H1 (cell line): ENCODE measurements around the gene OR2V1.

Experiments
- ASH2L ChIP-seq: fragments of 200-600, 300-600 bp; sonication (generic); IDR thresholded peaks from one replicate; pipeline ENCODE4 v1.7.1; 2017; ENCODE audit warnings: low read length
- BACH1 ChIP-seq: IDR thresholded peaks from 2 replicates; pipeline ENCODE4 v1.6.1; 2012; ENCODE audit warnings: low read length, improper control_type of control experiment
- CHD2 ChIP-seq: IDR thresholded peaks from 2 replicates; pipeline ENCODE4 v1.6.1; 2012; ENCODE audit warnings: low read length, improper control_type of control experiment
- EZH2 ChIP-seq: fragments of 200-600 bp; sonication (generic); IDR thresholded peaks from 2 replicates; pipeline ENCODE4 v1.7.1; 2012; ENCODE audit warnings: low read depth, mild to moderate bottlenecking, moderate library complexity, low read length, inconsistent platforms; ENCODE audit not compliant: severe bottlenecking
- GTF2F1 ChIP-seq: IDR thresholded peaks from 2 replicates; pipeline ENCODE4 v1.6.1; 2012; ENCODE audit warnings: low read depth, low read length, improper control_type of control experiment, borderline replicate concordance
- HDAC6 ChIP-seq: IDR thresholded peaks from one replicate; pipeline ENCODE4 v1.7.1; 2012; ENCODE audit warnings: low read depth, mild to moderate bottlenecking, inconsistent platforms, low read length, moderate library complexity
- TAF1 ChIP-seq: IDR thresholded peaks from 2 replicates; pipeline ENCODE4 v1.6.1; 2011; ENCODE audit warnings: mild to moderate bottlenecking, low read depth, low read length
- TCF12 ChIP-seq: IDR thresholded peaks from 2 replicates; pipeline ENCODE4 v1.6.1; 2011; ENCODE audit warnings: low read depth, mild to moderate bottlenecking, low read length
- YY1 ChIP-seq: IDR thresholded peaks from 2 replicates; pipeline ENCODE4 v1.6.1; 2011; ENCODE audit warnings: low read depth, mild to moderate bottlenecking, low read length
- TF ChIP-seq, protein P1 (sequence below), 3 experiments: IDR thresholded peaks; 1 replicate in 2 of 3; 2 replicates in 1 of 3; pipeline versions ENCODE4 v1.5.1 to v1.6.1; 2011; ENCODE audit warnings: low read length in 3 of 3, mild to moderate bottlenecking in 3 of 3, inconsistent platforms in 2 of 3, low read depth in 1 of 3, moderate library complexity in 1 of 3; ENCODE audit not compliant: insufficient read depth in 1 of 3; ENCODE audit errors: control extremely low read depth in 1 of 3
- TF ChIP-seq, protein P2 (sequence below): IDR thresholded peaks from 2 replicates; pipeline ENCODE4 v1.6.1; 2012; ENCODE audit warnings: inconsistent platforms

DNA sequence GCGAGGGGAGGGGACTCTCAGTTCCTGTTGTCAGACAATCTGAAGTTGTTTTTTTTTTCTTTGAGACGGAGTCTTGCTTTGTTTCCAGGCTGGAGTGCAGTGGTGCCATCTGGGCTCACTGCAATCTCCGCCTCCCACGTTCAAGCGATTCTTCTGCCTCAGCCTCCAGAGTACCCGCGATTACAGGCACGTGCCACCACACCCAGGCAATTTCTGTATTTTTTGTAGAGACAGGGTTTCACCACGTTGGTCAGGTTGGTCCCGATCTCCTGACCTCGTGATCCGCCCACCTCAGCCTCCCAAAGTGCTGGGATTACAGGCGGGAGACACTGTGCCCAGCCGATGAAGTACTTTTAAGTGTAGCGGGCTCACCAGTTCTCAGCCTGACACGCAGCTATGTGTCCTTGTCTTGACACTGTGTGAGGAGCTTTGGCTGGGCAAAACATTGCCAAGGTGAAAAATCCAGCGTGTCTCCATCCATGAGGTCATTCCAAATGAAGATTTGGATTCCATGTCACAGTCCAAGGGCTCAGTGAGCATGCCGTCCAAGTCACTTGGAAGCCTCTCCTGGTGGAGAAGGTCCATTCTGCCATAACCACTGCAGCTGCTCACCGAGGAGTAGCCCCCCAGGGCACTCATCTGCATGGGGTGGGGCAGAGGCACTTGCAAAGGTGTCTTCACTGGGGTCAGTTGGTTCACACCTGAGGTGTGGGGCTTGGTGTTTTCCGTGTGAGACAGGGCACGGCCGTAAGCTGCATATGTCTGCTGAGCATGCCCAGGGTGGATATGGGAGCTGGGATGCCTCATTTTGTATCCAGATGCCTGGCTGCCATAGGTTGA, 32.0 kb downstream of the OR2V1 start:
- TF ChIP-seq, protein P1, sequence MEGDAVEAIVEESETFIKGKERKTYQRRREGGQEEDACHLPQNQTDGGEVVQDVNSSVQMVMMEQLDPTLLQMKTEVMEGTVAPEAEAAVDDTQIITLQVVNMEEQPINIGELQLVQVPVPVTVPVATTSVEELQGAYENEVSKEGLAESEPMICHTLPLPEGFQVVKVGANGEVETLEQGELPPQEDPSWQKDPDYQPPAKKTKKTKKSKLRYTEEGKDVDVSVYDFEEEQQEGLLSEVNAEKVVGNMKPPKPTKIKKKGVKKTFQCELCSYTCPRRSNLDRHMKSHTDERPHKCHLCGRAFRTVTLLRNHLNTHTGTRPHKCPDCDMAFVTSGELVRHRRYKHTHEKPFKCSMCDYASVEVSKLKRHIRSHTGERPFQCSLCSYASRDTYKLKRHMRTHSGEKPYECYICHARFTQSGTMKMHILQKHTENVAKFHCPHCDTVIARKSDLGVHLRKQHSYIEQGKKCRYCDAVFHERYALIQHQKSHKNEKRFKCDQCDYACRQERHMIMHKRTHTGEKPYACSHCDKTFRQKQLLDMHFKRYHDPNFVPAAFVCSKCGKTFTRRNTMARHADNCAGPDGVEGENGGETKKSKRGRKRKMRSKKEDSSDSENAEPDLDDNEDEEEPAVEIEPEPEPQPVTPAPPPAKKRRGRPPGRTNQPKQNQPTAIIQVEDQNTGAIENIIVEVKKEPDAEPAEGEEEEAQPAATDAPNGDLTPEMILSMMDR (IDR thresholded peaks at IDR 0.05; ENCODE audit: control extremely low read depth in 1 of 3, insufficient read depth in 1 of 3, low read depth in 1 of 3, low read length in 3 of 3) = no peak
- TF ChIP-seq YY1 (no peak), TCF12 (no peak), CHD2 (no peak), EZH2 (no peak), BACH1 (no peak), GTF2F1 (no peak), HDAC6 (no peak), TAF1 (no peak), ASH2L (no peak)
- TF ChIP-seq, protein P2, sequence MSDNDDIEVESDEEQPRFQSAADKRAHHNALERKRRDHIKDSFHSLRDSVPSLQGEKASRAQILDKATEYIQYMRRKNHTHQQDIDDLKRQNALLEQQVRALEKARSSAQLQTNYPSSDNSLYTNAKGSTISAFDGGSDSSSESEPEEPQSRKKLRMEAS = peak; percentile 30
